Measurements from ENCODE around the gene NELL1.

The NELL1 gene

DNA sequence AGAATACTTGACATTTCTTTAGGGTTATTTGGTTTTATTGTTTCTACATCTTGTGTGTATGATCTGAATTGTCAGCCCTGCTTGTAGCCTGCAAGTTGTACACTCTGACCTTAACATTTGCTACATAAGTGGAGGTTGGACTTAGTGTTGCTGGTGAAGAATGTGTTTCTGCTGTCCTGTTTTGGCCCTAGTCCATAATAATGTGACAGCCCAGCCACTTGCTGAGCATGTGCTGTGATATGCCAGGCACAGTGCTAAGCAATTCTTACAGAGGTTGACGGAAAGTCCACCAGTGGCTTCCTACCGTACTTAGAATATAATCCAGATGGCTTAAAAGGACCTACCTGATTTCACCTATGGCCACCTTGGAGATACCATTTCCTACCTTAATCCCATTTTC, 526.6 kb downstream of the NELL1 start:
- no peak overlapping the region for H3K4me3 ChIP-seq (ENCODE audit: low read depth, low read length)
- TF ChIP-seq CTCF (IDR thresholded peaks at IDR 0.05; ENCODE audit: insufficient read depth, low read depth, low read length, missing control alignments): no peak
- DNase-seq (ENCODE audit: low read depth): no peak

- H3K4me3 ChIP-seq (ENCODE audit: low read depth, low read length): no peak overlapping the region
- no peak for TF ChIP-seq CTCF (IDR thresholded peaks at IDR 0.05; ENCODE audit: insufficient read depth, low read depth, low read length, missing control alignments)
- DNase-seq (ENCODE audit: low read depth): no peak
Observed at GRCh38 chr11:21198498-21198897, 529.1 kb downstream of the NELL1 start.

DNA sequence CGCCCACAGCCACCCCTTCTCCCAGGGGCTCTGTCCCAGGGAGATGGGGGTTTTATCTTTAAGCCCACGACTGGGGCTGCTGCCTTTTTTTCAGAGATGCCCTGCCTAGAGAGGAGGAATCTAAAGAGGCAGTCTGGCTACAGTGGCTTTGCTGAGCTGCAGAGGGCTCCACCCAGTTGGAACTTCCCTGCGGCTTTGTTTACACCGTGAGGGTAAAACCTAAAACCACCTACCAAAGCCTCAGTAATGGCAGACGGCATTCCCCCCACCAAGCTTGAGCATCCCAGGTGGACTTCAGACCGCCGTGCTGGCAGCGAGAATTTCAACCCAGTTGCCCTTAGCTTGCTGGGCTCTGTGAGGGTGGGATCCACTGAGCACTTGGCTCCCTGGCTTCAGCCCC, 535.8 kb downstream of the NELL1 start:
- no peak for TF ChIP-seq CTCF (IDR thresholded peaks at IDR 0.05; ENCODE audit: insufficient read depth, low read depth, low read length, missing control alignments)
- no peak for DNase-seq (ENCODE audit: low read depth)
- no peak overlapping the region for H3K4me3 ChIP-seq (ENCODE audit: low read depth, low read length)

- no peak overlapping the region for H3K4me3 ChIP-seq (ENCODE audit: low read depth, low read length)
- no peak for DNase-seq (ENCODE audit: low read depth)
- TF ChIP-seq CTCF (IDR thresholded peaks at IDR 0.05; ENCODE audit: insufficient read depth, low read depth, low read length, missing control alignments): no peak
Observed at GRCh38 chr11:21225860-21226259, 556.5 kb downstream of the NELL1 start.

DNA sequence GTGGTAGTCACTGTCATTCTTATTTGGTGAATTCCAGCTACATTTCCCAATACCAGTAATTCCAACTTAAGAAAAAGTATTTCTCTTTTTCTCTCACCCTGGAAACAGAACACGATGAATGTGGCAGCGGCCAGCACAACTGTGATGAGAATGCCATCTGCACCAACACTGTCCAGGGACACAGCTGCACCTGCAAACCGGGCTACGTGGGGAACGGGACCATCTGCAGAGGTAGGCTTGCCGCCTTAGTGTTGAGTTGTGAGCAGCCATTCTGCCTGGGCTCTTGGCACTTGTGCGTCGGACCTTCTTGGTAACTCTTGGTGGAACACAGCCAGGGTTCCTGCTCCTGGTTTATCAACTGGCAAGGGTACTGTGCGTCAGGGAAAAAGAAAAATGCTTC, 559.8 kb downstream of the NELL1 start:
- no peak for DNase-seq (ENCODE audit: low read depth)
- no peak for TF ChIP-seq CTCF (IDR thresholded peaks at IDR 0.05; ENCODE audit: insufficient read depth, low read depth, low read length, missing control alignments)
- no peak overlapping the region for H3K4me3 ChIP-seq (ENCODE audit: low read depth, low read length)

DNA sequence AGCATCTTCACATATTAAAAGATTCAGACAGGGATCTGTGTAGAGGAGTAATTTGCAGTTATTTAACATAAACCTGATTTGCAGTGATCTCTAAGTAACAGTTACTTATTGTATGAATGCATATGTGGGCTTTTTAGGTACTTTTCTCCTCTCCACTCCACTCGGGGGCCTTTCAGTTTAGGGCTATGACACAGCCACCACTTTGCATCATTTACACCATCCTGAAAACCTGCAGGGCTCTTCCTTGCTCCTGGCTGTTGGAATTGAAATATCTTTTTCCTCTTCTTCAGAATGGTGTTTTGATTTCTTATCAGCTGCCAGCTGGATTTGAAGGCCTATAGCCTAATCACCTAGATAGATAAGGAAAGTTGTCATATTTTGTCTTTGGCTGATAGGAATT, 580.8 kb downstream of the NELL1 start:
- TF ChIP-seq CTCF (IDR thresholded peaks at IDR 0.05; ENCODE audit: insufficient read depth, low read depth, low read length, missing control alignments): no peak
- H3K4me3 ChIP-seq (ENCODE audit: low read depth, low read length): no peak overlapping the region
- DNase-seq (ENCODE audit: low read depth): no peak

DNA sequence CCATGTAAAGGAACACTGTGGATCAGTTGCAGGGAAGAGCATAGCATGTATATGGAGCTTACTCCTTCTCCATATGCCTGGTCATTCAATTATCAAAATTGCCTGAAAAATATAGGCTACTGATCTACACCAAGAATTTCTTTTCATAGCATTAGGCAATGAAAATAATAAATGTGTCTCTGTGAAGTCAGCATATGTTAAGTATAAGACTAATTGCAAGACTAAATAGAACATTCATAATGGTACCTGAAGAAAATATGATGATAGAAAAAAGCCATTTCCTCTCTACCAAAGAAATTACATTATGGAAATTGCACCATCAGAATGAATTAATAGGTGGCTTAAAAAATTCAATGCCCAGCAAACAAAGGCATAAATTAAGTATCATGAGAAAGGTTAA, 584.7 kb downstream of the NELL1 start:
- H3K4me3 ChIP-seq (ENCODE audit: low read depth, low read length): no peak overlapping the region
- TF ChIP-seq CTCF (IDR thresholded peaks at IDR 0.05; ENCODE audit: insufficient read depth, low read depth, low read length, missing control alignments): no peak
- no peak for DNase-seq (ENCODE audit: low read depth)

Measured in GM12865 (cell line).